ENCODE results near the gene MED26.

MED26 gene

GRCh38 chr19:16649734-16650133, 21.7 kb upstream of the MED26 start:
- no peak for DNase-seq (ENCODE audit: low read depth)

- DNase-seq (ENCODE audit: low read depth) = no peak
Measured at GRCh38 chr19:16645140-16645539, 17.1 kb upstream of the MED26 start.

GRCh38 chr19:16641695-16642094, 13.7 kb upstream of the MED26 start:
- DNase-seq (ENCODE audit: low read depth) = no peak

- no peak for DNase-seq (ENCODE audit: low read depth)
Measured at GRCh38 chr19:16640951-16641350, 12.9 kb upstream of the MED26 start.

- no peak for DNase-seq (ENCODE audit: low read depth)
Measured at GRCh38 chr19:16638666-16639065, 10.7 kb upstream of the MED26 start.

- DNase-seq (ENCODE audit: low read depth) = no peak
Measured at GRCh38 chr19:16637535-16637934, 9.5 kb upstream of the MED26 start.

- DNase-seq (ENCODE audit: low read depth) = no peak
Measured at GRCh38 chr19:16631465-16631864, 3.5 kb upstream of the MED26 start.

GRCh38 chr19:16628984-16629691, 1.1 kb upstream of the MED26 start:
- peak; percentile 69 for DNase-seq (ENCODE audit: low read depth)

GRCh38 chr19:16627928-16628182, 149 bp downstream of the MED26 start:
- DNase-seq (ENCODE audit: low read depth) = no peak

- DNase-seq (ENCODE audit: low read depth) = peak; percentile 23
Measured at GRCh38 chr19:16627193-16627927, 644 bp downstream of the MED26 start.

GRCh38 chr19:16626796-16627192, 1.2 kb downstream of the MED26 start:
- DNase-seq (ENCODE audit: low read depth) = no peak

- no peak for DNase-seq (ENCODE audit: low read depth)
Measured at GRCh38 chr19:16625163-16625958, 2.6 kb downstream of the MED26 start.

- DNase-seq (ENCODE audit: low read depth) = no peak
Measured at GRCh38 chr19:16624236-16624635, 3.8 kb downstream of the MED26 start.

- no peak for DNase-seq (ENCODE audit: low read depth)
Measured at GRCh38 chr19:16623576-16623975, 4.4 kb downstream of the MED26 start.

GRCh38 chr19:16623066-16623465, 4.9 kb downstream of the MED26 start:
- no peak for DNase-seq (ENCODE audit: low read depth)

- no peak for DNase-seq (ENCODE audit: low read depth)
Measured at GRCh38 chr19:16621165-16621800, 6.7 kb downstream of the MED26 start.

GRCh38 chr19:16620584-16620983, 7.4 kb downstream of the MED26 start:
- DNase-seq (ENCODE audit: low read depth) = no peak

- DNase-seq (ENCODE audit: low read depth) = no peak
Measured at GRCh38 chr19:16620018-16620417, 8.0 kb downstream of the MED26 start.

- peak; percentile 6 for DNase-seq (ENCODE audit: low read depth)
Measured at GRCh38 chr19:16619457-16619856, 8.5 kb downstream of the MED26 start.

- no peak for DNase-seq (ENCODE audit: low read depth)
Measured at GRCh38 chr19:16618248-16618647, 9.8 kb downstream of the MED26 start.

GRCh38 chr19:16615808-16616207, 12.2 kb downstream of the MED26 start:
- peak; percentile 28 for DNase-seq (ENCODE audit: low read depth)

- peak; percentile 28 for DNase-seq (ENCODE audit: low read depth)
Measured at GRCh38 chr19:16614941-16615340, 13.1 kb downstream of the MED26 start.

- no peak for DNase-seq (ENCODE audit: low read depth)
Measured at GRCh38 chr19:16613841-16614240, 14.2 kb downstream of the MED26 start.

All from iris pigment epithelial cell (primary cell).